GM12878 (cell line): ENCODE results near the gene RAB22A. TPM values are rescaled to one million over a fixed set of nuclear protein-coding genes. Genes with fewer than 3 reads are reported as not detected.

Experiments
- ATAC-seq: fragments of 200-7000 bp; cut with Tn5 transposase; 3 replicates; pipeline ENCODE4 v1.9.1; 2020; ENCODE audit warnings: mild to moderate bottlenecking, moderate library complexity
- BruUV-seq: library from RNA; stranded (reverse); fragments of 400-500 nt; replicated peaks from 2 replicates; lab custom pipeline; 2021; lab: Mats Ljungman, UMichigan
- CTCF ChIA-PET: fragments of 300-600 bp; sonication (Branson Sonifier 250); formaldehyde crosslinking; extraction: SDS; loops from one replicate; lab custom pipeline; 2021; ENCODE audit warnings: inconsistent platforms; lab: Yijun Ruan, JAX
- POLR2A ChIA-PET: fragments of 350-600 bp; formaldehyde crosslinking; extraction: SDS; loops from one replicate; lab custom pipeline; 2021; ENCODE audit warnings: inconsistent platforms; lab: Charles Lee
- RAD21 ChIA-PET: fragments of 300-600 bp; sonication (Branson Sonifier 250); formaldehyde crosslinking; loops from one replicate; lab custom pipeline; 2023; ENCODE audit warnings: antibody characterized with exemption; ENCODE audit not compliant: unreplicated experiment; lab: Charles Lee
- SMC1A ChIA-PET: fragments of 300-600 bp; sonication (Branson Sonifier 250); formaldehyde crosslinking; loops from one replicate; lab custom pipeline; 2023; ENCODE audit not compliant: unreplicated experiment, uncharacterized antibody; lab: Charles Lee
- DNase-seq: peaks from one replicate; pipeline ENCODE4 v3.0.0-alpha.2; 2011; ENCODE audit warnings: low read depth, low spot score
- FAIRE-seq: peaks from 3 replicates; lab custom pipeline; 2011; peaks lifted over from hg19 to GRCh38; lab: Jason Lieb, UNC
- H2AFZ ChIP-seq: 2 replicates; pipeline ENCODE4 v1.6.0; 2011; ENCODE audit warnings: low read depth, low read length, control low read depth; ENCODE audit not compliant: control insufficient read depth
- H3K27ac ChIP-seq: 2 replicates; pipeline ENCODE4 v1.5.1; 2011; ENCODE audit warnings: control low read depth; ENCODE audit not compliant: control insufficient read depth, insufficient read depth
- H3K27me3 ChIP-seq, 2 experiments: replicated peaks in 1 of 2; 2 replicates each; pipeline versions ENCODE4 v1.6.0 to v1.6.1; 2011; ENCODE audit warnings: low read length in 1 of 2; ENCODE audit not compliant: control insufficient read depth in 2 of 2, insufficient read depth in 2 of 2
- H3K36me3 ChIP-seq, 2 experiments: 2 replicates each; pipeline ENCODE4 v1.5.1; 2011; ENCODE audit warnings: low read length in 1 of 2; ENCODE audit not compliant: control insufficient read depth in 2 of 2, insufficient read depth in 2 of 2
- H3K4me1 ChIP-seq: 2 replicates; pipeline ENCODE4 v1.6.1; 2011; ENCODE audit warnings: mild to moderate bottlenecking, low read length, moderate library complexity, mixed read lengths; ENCODE audit not compliant: control insufficient read depth, insufficient read depth
- H3K4me2 ChIP-seq: 2 replicates; pipeline ENCODE4 v1.6.0; 2011; ENCODE audit warnings: control low read depth; ENCODE audit not compliant: control insufficient read depth, insufficient read depth
- H3K4me3 ChIP-seq: fragments of 200-600 bp; sonication (generic); 2 replicates; pipeline ENCODE4 v1.5.1; 2016
- H3K79me2 ChIP-seq: 2 replicates; pipeline ENCODE4 v1.6.0; 2011; ENCODE audit warnings: low read length; ENCODE audit not compliant: control insufficient read depth, insufficient read depth
- H3K9ac ChIP-seq: 2 replicates; pipeline ENCODE4 v1.8.0; 2011; ENCODE audit warnings: low read length, control low read depth, mixed read lengths; ENCODE audit not compliant: control insufficient read depth, insufficient read depth
- H3K9me3 ChIP-seq: replicated peaks from 3 replicates; pipeline ENCODE4 v1.5.1; 2011; ENCODE audit warnings: mild to moderate bottlenecking, low read length; ENCODE audit not compliant: control insufficient read depth, insufficient read depth
- H4K20me1 ChIP-seq: 2 replicates; pipeline ENCODE4 v1.6.0; 2011; ENCODE audit not compliant: control insufficient read depth, insufficient read depth
- E2F8 ChIP-seq: fragments of 450-650 bp; IDR thresholded peaks from 2 replicates; pipeline ENCODE4 v1.6.1; 2018; ENCODE audit warnings: mild to moderate bottlenecking, low read depth, moderate library complexity; ENCODE audit not compliant: partially characterized antibody
- EP300 ChIP-seq, 2 experiments: fragments of 150-350 bp in 1 of 2; IDR thresholded peaks; 2 replicates each; pipeline ENCODE4 v1.6.1; 2011 to 2012; ENCODE audit warnings: low read depth in 2 of 2, low read length in 2 of 2, borderline replicate concordance in 1 of 2, improper control_type of control experiment in 1 of 2, inconsistent platforms in 1 of 2; ENCODE audit not compliant: control insufficient read depth in 1 of 2
- KAT2A ChIP-seq: conservative IDR thresholded peaks from 2 replicates; pipeline ENCODE4 v1.6.1; 2011; ENCODE audit warnings: low read depth, low read length; ENCODE audit not compliant: control insufficient read depth
- NFXL1 ChIP-seq: fragments of 450-650 bp; IDR thresholded peaks from 2 replicates; pipeline ENCODE4 v1.6.1; 2017; ENCODE audit warnings: antibody characterized with exemption, mild to moderate bottlenecking, borderline replicate concordance
- TARDBP ChIP-seq: IDR thresholded peaks from 2 replicates; pipeline ENCODE4 v1.6.1; 2016; ENCODE audit warnings: borderline replicate concordance
- WGBS: methylation state at CpG from one replicate; pipeline ENCODE4 v1.1.6; 2016; ENCODE audit warnings: low lambda C conversion rate; ENCODE audit not compliant: insufficient replicate concordance, insufficient coverage; ENCODE audit errors: missing lambda C conversion rate; 5-methylcytosine and 5-hydroxymethylcytosine counted together
- in situ Hi-C: fragments of 300-500 bp; cut with MboI; formaldehyde crosslinking; loops from 9 replicates; pipeline ENCODE4 v1.14.3; 2018; ENCODE audit warnings: mixed read lengths
- intact Hi-C: fragments of 100-400 bp; cut with micrococcal nuclease; formaldehyde crosslinking; loops from one replicate; pipeline ENCODE4 v1.14.2; 2022; ENCODE audit not compliant: unreplicated experiment
- polyA plus RNA-seq, 11 experiments: library from polyadenylated mRNA; depleted of rRNA in 4 of 11; unstranded in 6 of 11; stranded (reverse) in 5 of 11; fragments of >200 nt; fragmentation: Nextera tagmentation in 4 of 11; fragmentation: Illumina TruSeq in 1 of 11; extraction: Ambion mirVana in 4 of 11; extraction: Trizol in 1 of 11; gene quantifications; 1 replicate in 1 of 11; 2 replicates in 10 of 11; pipeline versions ENCODE4 v1.2.1 to v1.2.3, GENCODE V29; 2011 to 2016; ENCODE audit warnings: inconsistent platforms in 2 of 11, missing spikeins in 2 of 11, low read depth in 1 of 11
- total RNA-seq, 4 experiments: library from RNA; depleted of rRNA in 3 of 4; stranded (reverse); fragments of >200 nt in 3 of 4; fragmentation: Illumina TruSeq in 1 of 4; extraction: Trizol in 1 of 4; gene quantifications; 2 replicates each; pipeline versions ENCODE4 v1.2.1 to v1.2.3, GENCODE V29; 2013 to 2021

RAB22A gene
- total and polyA plus RNA-seq, 10 of the 15 experiments (the other 5 are each of a cell fraction or from before 2014, with no cell fraction given), result 2.7 to 12.0 (median 10.0) TPM

GRCh38 chr20:58277578-58278472, 31.7 kb upstream of the RAB22A start:
- no peaks in the 10 kb centered on the region for H4K20me1 ChIP-seq
- H3K27ac ChIP-seq, result no peak overlapping the region
- ChIA-PET CTCF (no interaction called here), POLR2A (no interaction called here), RAD21 (no interaction called here), SMC1A (no interaction called here)
- TF ChIP-seq NFXL1, result no peak
- no peak for TF ChIP-seq EP300 (IDR thresholded peaks at IDR 0.05; ENCODE audit: borderline replicate concordance in 1 of 2, control insufficient read depth in 1 of 2, low read depth in 2 of 2, low read length in 2 of 2)
- TF ChIP-seq KAT2A, result no peak
- TF ChIP-seq E2F8, result no peak
- no peak for TF ChIP-seq TARDBP
- no peaks in the 10 kb centered on the region for H3K27me3 ChIP-seq
- no peaks in the 10 kb centered on the region for H3K36me3 ChIP-seq
- no TSS peak for BruUV-seq
- H3K4me1 ChIP-seq, result no peaks in the 10 kb centered on the region
- H3K4me2 ChIP-seq, result no peak overlapping the region
- in situ Hi-C loops (no loop called here), intact Hi-C loops (no loop called here)
- FAIRE-seq, result no peak
- DNase-seq, result no peak
- H3K79me2 ChIP-seq, result no peaks in the 10 kb centered on the region
- no peak overlapping the region for H3K9ac ChIP-seq
- whole genome bisulfite sequencing, result 83% methylated on average over 4 of the region's 4 CpGs
- H2AFZ ChIP-seq, result no peak overlapping the region
- H3K9me3 ChIP-seq, result no peaks in the 10 kb centered on the region; the same call in 2 of the 3 replicates
- H3K4me3 ChIP-seq, result no peak overlapping the region
- ATAC-seq, result no peak
